DND-41 (cell line): ENCODE data around the gene KRTAP4-5.

Experiments
- ATAC-seq: fragments of 200-7000 bp; cut with Tn5 transposase; 3 replicates; pipeline ENCODE4 v1.9.1; 2021; ENCODE audit warnings: low read depth; ENCODE audit not compliant: insufficient read depth
- DNase-seq: peaks from one replicate; pipeline ENCODE4 v3.0.0-alpha.2; 2020
- H2AFZ ChIP-seq: 2 replicates; pipeline ENCODE4 v1.6.0; 2012; ENCODE audit warnings: low read depth, low read length
- H3K27ac ChIP-seq: 2 replicates; pipeline ENCODE4 v1.5.1; 2012; ENCODE audit warnings: low read length, inconsistent platforms
- H3K27me3 ChIP-seq: fragments of 200-600 bp; sonication (generic); 2 replicates; pipeline ENCODE4 v1.6.0; 2012; ENCODE audit warnings: low read length, mild to moderate bottlenecking, inconsistent platforms; ENCODE audit not compliant: insufficient read depth, poor library complexity
- H3K36me3 ChIP-seq: 2 replicates; pipeline ENCODE4 v1.5.1; 2012; ENCODE audit warnings: low read length, inconsistent platforms; ENCODE audit not compliant: insufficient read depth
- H3K4me1 ChIP-seq: 2 replicates; pipeline ENCODE4 v1.5.1; 2012; ENCODE audit warnings: mild to moderate bottlenecking, low read length; ENCODE audit not compliant: insufficient read depth
- H3K4me2 ChIP-seq: 2 replicates; pipeline ENCODE4 v1.6.0; 2012; ENCODE audit warnings: mild to moderate bottlenecking, moderate library complexity, low read length, inconsistent platforms; ENCODE audit not compliant: insufficient read depth
- H3K4me3 ChIP-seq, 2 experiments: fragments of 200-600 bp in 1 of 2; shearing (Covaris generic) in 1 of 2; 2 replicates each; pipeline ENCODE4 v1.5.1; 2012 to 2016; ENCODE audit warnings: inconsistent platforms in 2 of 2, low read length in 2 of 2, mild to moderate bottlenecking in 2 of 2, low read depth in 1 of 2, moderate library complexity in 1 of 2
- H3K79me2 ChIP-seq: 2 replicates; pipeline ENCODE4 v1.6.0; 2012; ENCODE audit warnings: low read length, inconsistent platforms; ENCODE audit not compliant: insufficient read depth
- H3K9ac ChIP-seq: 2 replicates; pipeline ENCODE4 v1.6.0; 2012; ENCODE audit warnings: low read depth, mild to moderate bottlenecking, inconsistent platforms, low read length, moderate library complexity
- H3K9me3 ChIP-seq: 2 replicates; pipeline ENCODE4 v1.5.1; 2012; ENCODE audit warnings: low read length, moderate library complexity, mild to moderate bottlenecking, inconsistent platforms; ENCODE audit not compliant: insufficient read depth, severe bottlenecking
- H4K20me1 ChIP-seq: 2 replicates; pipeline ENCODE4 v1.6.0; 2012; ENCODE audit warnings: low read length; ENCODE audit not compliant: insufficient read depth
- EZH2 ChIP-seq: IDR thresholded peaks from 3 replicates; pipeline ENCODE4 v1.6.1; 2012; ENCODE audit warnings: borderline replicate concordance, low read depth, mild to moderate bottlenecking, moderate library complexity, low read length, inconsistent platforms; ENCODE audit not compliant: severe bottlenecking
- TF ChIP-seq, protein P1 (sequence below): IDR thresholded peaks from 2 replicates; pipeline ENCODE4 v1.5.1; 2012; ENCODE audit warnings: borderline replicate concordance, low read length, moderate library complexity, mild to moderate bottlenecking; ENCODE audit not compliant: poor library complexity, severe bottlenecking; ENCODE audit errors: extremely low read depth

KRTAP4-5 gene

DNA sequence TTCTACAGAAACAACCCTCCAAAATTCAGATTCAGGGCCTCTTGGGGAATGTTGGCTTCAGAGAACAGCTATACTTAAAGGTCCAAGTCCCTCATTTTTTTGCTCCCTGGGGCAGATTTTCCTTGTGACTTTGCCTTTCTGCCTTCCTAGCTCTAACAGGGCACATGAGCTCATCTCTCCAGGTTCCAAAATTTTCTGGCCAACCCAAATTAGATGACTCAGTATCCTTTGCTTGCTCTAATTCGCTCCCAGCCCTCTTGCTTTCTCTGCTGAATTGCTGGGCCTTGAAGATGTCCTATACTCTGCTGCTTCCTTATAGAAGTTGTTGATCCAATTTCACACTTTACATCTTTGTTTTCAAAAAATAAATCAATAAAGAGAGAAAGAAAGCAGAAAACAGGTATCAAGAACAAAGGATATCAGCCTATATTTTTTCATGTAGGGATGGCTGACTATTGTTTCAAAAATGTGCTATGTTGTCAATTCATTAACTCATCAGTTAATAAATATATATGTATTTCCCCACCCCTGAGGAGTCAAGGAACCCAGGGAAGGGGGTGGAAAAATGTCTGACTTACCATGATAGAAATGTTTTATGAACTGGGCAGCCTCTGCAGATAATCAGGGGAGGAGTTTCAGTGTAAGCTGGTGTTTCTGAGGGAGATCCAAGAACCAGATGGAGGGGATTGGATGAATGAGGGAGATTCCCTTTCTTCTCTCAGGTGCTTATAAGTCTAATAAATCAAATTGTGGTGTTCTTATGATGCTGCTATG is 29.4 kb upstream of the KRTAP4-5 start:
- Histone ChIP-seq H3K27me3 (peaks cover 15% of the 10 kb centered on the region), H3K79me2 (no peaks in the 10 kb centered on the region), H3K4me1 (no peaks in the 10 kb centered on the region), H4K20me1 (no peaks in the 10 kb centered on the region), H3K4me3 (no peak overlapping the region), H3K4me2 (no peak overlapping the region), H2AFZ (no peak overlapping the region), H3K27ac (no peak overlapping the region), H3K9me3 (no peaks in the 10 kb centered on the region), H3K36me3 (no peaks in the 10 kb centered on the region), H3K9ac (no peak overlapping the region)
- DNase-seq, result no peak
- TF ChIP-seq EZH2, result no peak
- TF ChIP-seq, protein P1, sequence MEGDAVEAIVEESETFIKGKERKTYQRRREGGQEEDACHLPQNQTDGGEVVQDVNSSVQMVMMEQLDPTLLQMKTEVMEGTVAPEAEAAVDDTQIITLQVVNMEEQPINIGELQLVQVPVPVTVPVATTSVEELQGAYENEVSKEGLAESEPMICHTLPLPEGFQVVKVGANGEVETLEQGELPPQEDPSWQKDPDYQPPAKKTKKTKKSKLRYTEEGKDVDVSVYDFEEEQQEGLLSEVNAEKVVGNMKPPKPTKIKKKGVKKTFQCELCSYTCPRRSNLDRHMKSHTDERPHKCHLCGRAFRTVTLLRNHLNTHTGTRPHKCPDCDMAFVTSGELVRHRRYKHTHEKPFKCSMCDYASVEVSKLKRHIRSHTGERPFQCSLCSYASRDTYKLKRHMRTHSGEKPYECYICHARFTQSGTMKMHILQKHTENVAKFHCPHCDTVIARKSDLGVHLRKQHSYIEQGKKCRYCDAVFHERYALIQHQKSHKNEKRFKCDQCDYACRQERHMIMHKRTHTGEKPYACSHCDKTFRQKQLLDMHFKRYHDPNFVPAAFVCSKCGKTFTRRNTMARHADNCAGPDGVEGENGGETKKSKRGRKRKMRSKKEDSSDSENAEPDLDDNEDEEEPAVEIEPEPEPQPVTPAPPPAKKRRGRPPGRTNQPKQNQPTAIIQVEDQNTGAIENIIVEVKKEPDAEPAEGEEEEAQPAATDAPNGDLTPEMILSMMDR, result no peak
- ATAC-seq, result no peak

DNA sequence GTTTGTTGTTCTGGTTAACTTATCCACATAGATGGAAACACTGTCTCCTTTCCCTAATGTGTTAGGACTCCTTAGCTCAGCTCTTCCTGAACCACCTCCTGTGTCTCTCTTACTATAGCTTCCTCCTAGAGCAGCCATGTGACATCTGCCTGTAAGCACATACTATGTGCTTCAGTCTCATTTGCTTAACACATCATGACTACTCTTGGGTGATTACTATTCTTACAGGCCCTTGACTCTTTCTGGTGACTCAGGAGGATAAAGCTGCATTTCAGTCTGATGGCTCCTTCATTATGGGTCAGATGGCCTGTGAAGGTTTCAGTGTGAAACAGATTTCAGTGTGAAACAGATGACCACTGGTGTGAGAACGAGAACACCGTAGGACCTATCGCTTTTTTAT is 28.7 kb upstream of the KRTAP4-5 start:
- Histone ChIP-seq H3K27ac (no peak overlapping the region), H3K36me3 (no peaks in the 10 kb centered on the region), H4K20me1 (no peaks in the 10 kb centered on the region), H3K4me2 (no peak overlapping the region), H3K9ac (no peak overlapping the region), H2AFZ (no peak overlapping the region), H3K4me1 (no peaks in the 10 kb centered on the region), H3K9me3 (no peaks in the 10 kb centered on the region), H3K79me2 (no peaks in the 10 kb centered on the region), H3K4me3 (no peak overlapping the region), H3K27me3 (peaks cover 15% of the 10 kb centered on the region)
- no peak for DNase-seq
- TF ChIP-seq, protein P1, result no peak
- TF ChIP-seq EZH2, result no peak
- ATAC-seq, result no peak

DNA sequence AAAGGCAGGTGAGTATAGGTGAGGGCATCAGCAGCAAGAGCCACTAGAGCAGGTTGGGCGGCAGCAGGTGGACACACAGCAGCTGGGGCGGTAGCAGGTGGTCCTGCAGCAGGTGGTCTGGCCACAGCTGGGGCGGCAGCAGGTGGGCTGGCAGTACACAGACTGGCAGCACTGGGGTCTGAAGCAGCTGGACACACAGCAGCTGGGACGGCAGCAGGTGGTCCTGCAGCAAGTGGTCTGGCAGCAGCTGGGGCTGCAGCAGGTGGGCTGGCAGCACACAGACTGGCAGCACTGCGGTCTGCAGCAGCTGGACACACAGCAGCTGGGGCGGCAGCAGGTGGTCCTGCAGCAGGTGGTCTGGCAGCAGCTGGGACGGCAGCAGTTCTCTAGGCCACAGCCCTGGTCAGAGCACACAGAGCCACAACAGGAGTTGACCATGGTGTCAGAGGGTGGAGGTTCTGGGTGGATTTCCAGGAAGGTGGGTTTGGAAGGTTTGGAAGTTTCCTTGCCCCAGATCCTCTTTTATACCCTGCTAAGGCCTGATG is 28.2 kb upstream of the KRTAP4-5 start, which contains the start of gene KRTAP4-2:
Gene KRTAP4-2, minus strand, starts transcription at position 495 of the 545 bp plus-strand sequence. Its CDS starts 57 bp downstream, at position 438.
- H3K27ac ChIP-seq, result no peak within 1 kb of the TSS
- ATAC-seq (no peak), DNase-seq (no peak)
- H3K27me3 ChIP-seq, result peaks cover 15% of the 10 kb centered on the region
- no peaks in the 10 kb centered on the region for H4K20me1 ChIP-seq
- H3K79me2 ChIP-seq, result no peaks in the 10 kb centered on the region
- no peak for TF ChIP-seq EZH2
- TF ChIP-seq, protein P1, result no peak
- no peak within 1 kb of the TSS for H3K9ac ChIP-seq
- H3K4me1 ChIP-seq, result no peaks in the 10 kb centered on the region
- no peaks in the 10 kb centered on the region for H3K36me3 ChIP-seq
- H3K4me2 ChIP-seq, result no peak within 1 kb of the TSS
- H3K4me3 ChIP-seq, result no peak within 1 kb of the TSS
- no peak within 1 kb of the TSS for H2AFZ ChIP-seq
- no peaks in the 10 kb centered on the region for H3K9me3 ChIP-seq
